Astrocyte (in vitro differentiated cells and primary cell): Measurements from ENCODE around the gene TOMM22. TPM values are rescaled to one million over a fixed set of nuclear protein-coding genes. Genes with fewer than 3 reads are reported as not detected.

ENCODE experiments used
- DNase-seq: peaks from one replicate; pipeline ENCODE4 v3.0.0-alpha.2; 2010; ENCODE audit warnings: low read depth
- FAIRE-seq: peaks from 2 replicates; lab custom pipeline; 2011; peaks lifted over from hg19 to GRCh38; lab: Jason Lieb, UNC
- H2AFZ ChIP-seq: 2 replicates; pipeline ENCODE4 v1.6.0; 2012; ENCODE audit warnings: low read depth, low read length, inconsistent platforms
- H3K27ac ChIP-seq: 2 replicates; pipeline ENCODE4 v1.5.1; 2011; ENCODE audit warnings: low read depth, low read length, inconsistent platforms
- H3K27me3 ChIP-seq: 2 replicates; pipeline ENCODE4 v1.6.0; 2011; ENCODE audit warnings: low read length, inconsistent platforms; ENCODE audit not compliant: insufficient read depth
- H3K36me3 ChIP-seq: 2 replicates; pipeline ENCODE4 v1.5.1; 2011; ENCODE audit warnings: low read length, inconsistent platforms; ENCODE audit not compliant: insufficient read depth
- H3K4me1 ChIP-seq: 2 replicates; pipeline ENCODE4 v1.5.1; 2011; ENCODE audit warnings: low read length, inconsistent platforms; ENCODE audit not compliant: insufficient read depth
- H3K4me2 ChIP-seq: 2 replicates; pipeline ENCODE4 v1.6.0; 2012; ENCODE audit warnings: low read length, inconsistent platforms
- H3K4me3 ChIP-seq: 2 replicates; pipeline ENCODE4 v1.5.1; 2011; ENCODE audit warnings: low read depth, mild to moderate bottlenecking, low read length, inconsistent platforms; ENCODE audit not compliant: insufficient read depth
- H3K79me2 ChIP-seq: 2 replicates; pipeline ENCODE4 v1.6.0; 2012; ENCODE audit warnings: mild to moderate bottlenecking, low read length, inconsistent platforms; ENCODE audit not compliant: insufficient read depth
- H3K9ac ChIP-seq: 2 replicates; pipeline ENCODE4 v1.6.0; 2012; ENCODE audit warnings: mild to moderate bottlenecking, low read length, inconsistent platforms
- H3K9me3 ChIP-seq: 2 replicates; pipeline ENCODE4 v1.5.1; 2012; ENCODE audit warnings: low read depth, mild to moderate bottlenecking, low read length, inconsistent platforms; ENCODE audit not compliant: insufficient read depth
- H4K20me1 ChIP-seq: 2 replicates; pipeline ENCODE4 v1.6.0; 2012; ENCODE audit warnings: low read length, inconsistent platforms; ENCODE audit not compliant: insufficient read depth
- H3K27ac Mint-ChIP-seq: one replicate; pipeline ENCODE4 v1.8.0; 2021; ENCODE audit warnings: mild to moderate bottlenecking, mixed read lengths; ENCODE audit not compliant: unreplicated experiment
- H3K27me3 Mint-ChIP-seq: one replicate; pipeline ENCODE4 v1.8.0; 2021; ENCODE audit warnings: low read depth, mixed read lengths; ENCODE audit not compliant: unreplicated experiment
- H3K36me3 Mint-ChIP-seq: one replicate; pipeline ENCODE4 v1.8.0; 2021; ENCODE audit warnings: low read depth, mixed read lengths; ENCODE audit not compliant: unreplicated experiment
- H3K4me1 Mint-ChIP-seq: one replicate; pipeline ENCODE4 v1.8.0; 2021; ENCODE audit warnings: low read depth, mixed read lengths; ENCODE audit not compliant: unreplicated experiment
- H3K4me3 Mint-ChIP-seq: one replicate; pipeline ENCODE4 v1.8.0; 2021; ENCODE audit warnings: mild to moderate bottlenecking, moderate library complexity, mixed read lengths; ENCODE audit not compliant: unreplicated experiment
- H3K9me3 Mint-ChIP-seq: one replicate; pipeline ENCODE4 v1.8.0; 2021; ENCODE audit warnings: mild to moderate bottlenecking, mixed read lengths; ENCODE audit not compliant: unreplicated experiment
- CTCF ChIP-seq: IDR thresholded peaks from 2 replicates; pipeline ENCODE4 v1.5.1; 2011; ENCODE audit warnings: low read depth, mild to moderate bottlenecking, inconsistent platforms, low read length, moderate library complexity; ENCODE audit not compliant: insufficient read depth
- EZH2 ChIP-seq: IDR thresholded peaks from 2 replicates; pipeline ENCODE4 v1.6.1; 2012; ENCODE audit warnings: mild to moderate bottlenecking, low read length, inconsistent platforms; ENCODE audit not compliant: insufficient read depth
- total RNA-seq: library from RNA; stranded (reverse); gene quantifications from 2 replicates; pipeline ENCODE4 v1.2.1, GENCODE V29; 2021

The TOMM22 gene
- total RNA-seq, 1 donor from 2014 or later: 77.8 TPM

GRCh38 chr22:38734421-38735100 lies 52.8 kb downstream of the TOMM22 start:
- Histone ChIP-seq H3K9me3 (no peaks in the 10 kb centered on the region), H3K4me3 (no peak overlapping the region), H3K27me3 (no peaks in the 10 kb centered on the region), H3K4me1 (peaks cover 3% of the 10 kb centered on the region), H3K79me2 (no peaks in the 10 kb centered on the region), H4K20me1 (peaks cover 38% of the 10 kb centered on the region), H3K36me3 (peaks cover 25% of the 10 kb centered on the region), H3K4me2 (no peak overlapping the region), H3K27ac (no peak overlapping the region), H3K9ac (no peak overlapping the region), H2AFZ (no peak overlapping the region)
- Mint-ChIP-seq H3K4me3 (peak overlapping the region; percentile 50), H3K4me1 (peaks cover 7% of the 10 kb centered on the region), H3K36me3 (peaks cover 20% of the 10 kb centered on the region), H3K27me3 (no peaks in the 10 kb centered on the region), H3K9me3 (no peaks in the 10 kb centered on the region), H3K27ac (no peak overlapping the region)
- DNase-seq (no peak), FAIRE-seq (no peak)
- TF ChIP-seq CTCF (no peak), EZH2 (no peak)

Other genes with a start within 250 kb of the TOMM22 start
- gene KCNJ4, start 226.8 kb upstream of the TOMM22 start, total RNA-seq: 0.19 and 0.30 TPM in 2 replicates
- 72.6 and 96.0 TPM in 2 replicates for gene KDELR3, start 213.9 kb upstream of the TOMM22 start, total RNA-seq
- gene DDX17, start 175.6 kb upstream of the TOMM22 start, total RNA-seq: 258 TPM in 2 replicates
- 0.11 TPM in 1 of 2 replicates, not detected in the other for gene DMC1, start 111.8 kb upstream of the TOMM22 start, total RNA-seq
- gene FAM227A, start 25.6 kb upstream of the TOMM22 start, total RNA-seq: 2.3 and 3.4 TPM in 2 replicates
- 23.2 TPM in 2 replicates for gene CBY1, start 25.3 kb upstream of the TOMM22 start, total RNA-seq
- 45.6 and 48.0 TPM in 2 replicates for gene JOSD1, start 19.0 kb downstream of the TOMM22 start, total RNA-seq
- gene GTPBP1, start 24.0 kb downstream of the TOMM22 start, total RNA-seq: 49.8 and 59.8 TPM in 2 replicates
- gene SUN2, start 74.0 kb downstream of the TOMM22 start, total RNA-seq: 46.5 and 51.0 TPM in 2 replicates
- 12.8 and 12.9 TPM in 2 replicates for gene DNAL4, start 112.2 kb downstream of the TOMM22 start, total RNA-seq
- 5.1 and 5.4 TPM in 2 replicates for gene NPTXR, start 162.1 kb downstream of the TOMM22 start, total RNA-seq
- gene CBX6, start 190.3 kb downstream of the TOMM22 start, total RNA-seq: 34.9 and 38.9 TPM in 2 replicates